HG03432 (cell line): Measurements from ENCODE around the gene DOCK2.
"Not testable (repeated sequence)": the region's sequence is repeated elsewhere in the genome, so short reads cannot be mapped to it uniquely, and the experiment has no call there.

Experiments used
- ATAC-seq: cut with Tn5 transposase; IDR thresholded peaks from one replicate; pipeline ENCODE4 v1.9.1; 2021; ENCODE audit warnings: mild to moderate bottlenecking, moderate library complexity; ENCODE audit not compliant: unreplicated experiment

DOCK2 gene

DNA sequence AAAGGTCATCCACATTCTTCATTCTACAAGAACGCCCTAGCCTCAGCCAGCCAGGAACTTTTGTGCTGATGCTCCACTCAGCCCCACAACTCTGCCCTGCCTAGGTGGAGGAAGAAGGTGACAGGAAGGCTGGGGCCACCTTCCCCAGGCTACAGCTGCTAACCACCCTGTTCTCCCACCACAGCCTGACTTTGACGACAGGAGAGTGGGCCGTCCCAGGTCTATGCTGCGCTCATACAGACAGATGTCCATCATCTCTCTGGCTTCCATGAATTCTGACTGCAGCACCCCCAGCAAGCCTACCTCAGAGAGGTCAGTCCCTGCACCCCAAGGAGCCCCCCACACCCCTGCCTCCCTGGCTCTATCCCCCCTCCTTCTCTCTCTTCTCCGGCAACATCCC, 440.5 kb downstream of the DOCK2 start:
- ATAC-seq = no peak

DNA sequence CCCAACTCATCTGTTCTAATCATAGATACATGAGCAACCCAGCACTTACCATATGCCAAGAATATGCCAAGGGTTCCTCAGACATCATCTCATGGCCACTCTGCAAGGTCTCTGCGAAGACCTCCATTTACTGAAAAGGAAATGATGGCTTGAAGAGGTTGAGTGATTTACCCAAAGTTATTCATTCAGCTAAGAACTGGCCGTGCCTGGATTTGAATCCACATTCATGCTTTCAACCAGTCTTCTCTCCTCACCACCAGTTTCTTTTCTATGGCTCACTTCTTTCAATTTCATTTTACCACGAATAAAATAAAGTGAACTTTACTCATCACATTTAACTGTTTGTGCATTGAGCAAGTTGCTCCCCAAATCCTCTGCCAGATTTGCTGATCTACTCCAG, 441.4 kb downstream of the DOCK2 start:
- ATAC-seq = no peak

- no peak for ATAC-seq
Measured at GRCh38 chr5:170078931-170079330, 441.9 kb downstream of the DOCK2 start.

DNA sequence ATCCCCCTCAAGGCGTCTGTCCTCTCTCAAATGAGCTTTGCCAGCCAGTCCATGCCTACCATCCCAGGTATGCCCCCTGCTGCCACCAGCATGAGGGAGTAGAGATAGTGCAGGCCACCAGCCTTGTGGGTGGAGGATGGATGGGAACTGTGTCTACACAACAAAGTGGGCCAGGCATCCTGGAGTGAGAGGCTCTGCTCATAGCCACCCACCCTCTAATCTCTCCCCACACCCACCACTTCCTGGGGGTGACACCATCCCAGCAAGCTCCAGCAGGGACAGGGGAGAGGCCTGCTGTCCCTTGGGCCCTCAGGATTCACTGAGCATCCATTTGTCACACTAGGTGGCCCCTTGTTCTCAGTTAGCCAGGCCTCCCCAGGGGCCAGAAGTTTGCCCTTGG, 443.1 kb downstream of the DOCK2 start:
- no peak for ATAC-seq

DNA sequence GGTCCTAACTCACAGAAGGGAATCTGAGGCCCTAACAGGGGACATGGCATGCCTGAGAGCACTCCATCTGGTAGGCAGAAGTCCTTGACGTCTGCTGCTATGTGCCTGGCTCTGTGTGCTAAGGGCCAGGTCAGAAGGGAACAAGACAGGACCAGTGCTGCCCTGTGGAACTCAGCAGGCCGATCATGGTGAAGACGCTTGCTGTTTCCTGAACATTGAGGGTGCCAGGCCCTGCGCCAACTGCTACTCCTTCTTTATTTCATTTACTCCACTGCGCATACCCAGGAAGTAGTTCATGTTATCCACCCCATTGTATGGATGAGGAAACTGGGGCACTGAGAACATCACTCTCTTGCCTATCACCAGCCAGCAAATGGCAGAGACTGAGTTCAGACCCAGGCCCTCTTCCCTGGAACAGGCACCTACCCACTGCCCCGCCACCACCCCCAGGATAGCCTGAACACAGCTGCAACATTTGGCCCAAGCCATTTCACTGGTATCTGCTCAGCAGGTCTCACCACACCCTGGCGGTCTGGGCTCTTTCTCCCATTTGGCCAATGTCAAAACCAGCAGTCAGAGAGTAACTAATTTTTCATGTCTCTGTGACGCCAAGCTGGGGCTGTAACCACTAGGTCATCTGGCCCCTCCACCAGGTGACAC, 443.8 kb downstream of the DOCK2 start:
- ATAC-seq = no peak

GRCh38 chr5:170081616-170082015, 444.5 kb downstream of the DOCK2 start:
- no peak for ATAC-seq

DNA sequence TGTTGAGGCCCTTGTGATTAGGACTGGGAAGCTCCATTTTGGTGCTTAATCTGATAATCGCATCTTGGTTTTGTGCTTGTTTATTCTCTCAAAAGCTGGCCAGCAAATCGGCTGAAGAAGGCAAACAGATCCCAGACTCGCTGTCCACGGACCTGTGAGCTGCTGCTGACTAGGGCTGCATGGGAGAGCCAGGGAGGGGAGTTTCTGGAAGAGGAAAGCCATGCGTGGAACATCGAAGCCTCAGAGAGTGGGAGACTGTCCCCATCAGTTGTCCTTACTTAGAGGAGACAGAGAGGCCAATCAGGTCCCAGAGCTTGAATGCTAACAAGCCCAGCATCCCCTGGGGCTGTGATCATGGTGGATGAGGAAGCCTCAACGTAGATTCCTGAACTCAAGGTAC, 445.6 kb downstream of the DOCK2 start:
- ATAC-seq = no peak

- ATAC-seq = no peak
Measured at GRCh38 chr5:170087168-170087817, 450.2 kb downstream of the DOCK2 start.

DNA sequence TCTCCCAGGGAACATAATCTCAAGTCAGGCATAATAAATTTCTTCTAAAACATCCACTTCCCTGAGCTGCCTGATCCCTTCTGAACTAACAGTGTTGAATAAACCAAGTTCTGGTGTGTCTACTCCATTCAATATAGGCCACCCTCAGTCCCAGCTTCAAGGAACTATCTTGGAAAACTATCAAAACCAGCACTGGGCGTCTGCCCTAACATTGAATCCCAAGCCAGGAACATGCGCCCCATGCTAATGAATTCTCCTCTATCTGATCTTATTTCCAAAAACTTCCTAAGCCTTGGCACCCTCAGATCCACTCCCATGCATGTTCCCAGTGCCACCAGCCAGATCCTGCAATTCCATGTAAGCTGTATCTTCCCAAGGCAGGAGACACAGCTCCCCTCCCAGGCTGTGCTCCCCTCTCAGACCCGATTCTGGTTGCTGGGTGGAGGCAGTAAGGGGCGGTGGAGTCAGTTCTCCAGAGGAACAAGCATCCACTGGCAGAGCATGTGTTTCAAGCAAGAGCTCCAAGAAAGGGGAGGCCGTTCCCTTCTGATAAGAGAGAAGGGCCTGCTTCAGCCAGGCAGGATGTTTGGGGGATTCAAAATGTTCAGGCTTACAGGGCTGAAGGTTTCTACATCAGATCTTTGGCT, 455.5 kb downstream of the DOCK2 start:
- ATAC-seq = no peak

- ATAC-seq = not testable (repeated sequence)
Measured at GRCh38 chr5:170094329-170094728, 457.3 kb downstream of the DOCK2 start.

DNA sequence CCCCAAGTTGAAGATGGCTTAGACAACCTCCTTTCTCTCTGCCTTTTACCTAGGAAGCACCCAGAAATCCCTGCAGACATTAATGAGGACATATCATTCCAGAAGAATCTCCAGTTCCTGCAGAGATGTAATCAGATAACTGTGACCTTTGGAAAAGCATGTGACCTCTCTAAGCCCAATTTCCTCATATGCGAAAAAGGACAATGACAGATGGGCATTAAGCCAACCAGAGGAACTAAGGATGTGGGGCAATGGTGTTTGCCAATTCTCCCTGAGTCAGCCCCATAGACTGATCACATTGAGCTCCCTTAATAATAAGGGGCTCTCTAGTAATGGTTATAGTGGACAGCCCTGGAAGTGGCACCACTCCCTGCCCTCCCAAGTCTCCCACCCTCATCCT, 458.6 kb downstream of the DOCK2 start:
- no peak for ATAC-seq

GRCh38 chr5:170097934-170098333, 460.9 kb downstream of the DOCK2 start:
- no peak for ATAC-seq

DNA sequence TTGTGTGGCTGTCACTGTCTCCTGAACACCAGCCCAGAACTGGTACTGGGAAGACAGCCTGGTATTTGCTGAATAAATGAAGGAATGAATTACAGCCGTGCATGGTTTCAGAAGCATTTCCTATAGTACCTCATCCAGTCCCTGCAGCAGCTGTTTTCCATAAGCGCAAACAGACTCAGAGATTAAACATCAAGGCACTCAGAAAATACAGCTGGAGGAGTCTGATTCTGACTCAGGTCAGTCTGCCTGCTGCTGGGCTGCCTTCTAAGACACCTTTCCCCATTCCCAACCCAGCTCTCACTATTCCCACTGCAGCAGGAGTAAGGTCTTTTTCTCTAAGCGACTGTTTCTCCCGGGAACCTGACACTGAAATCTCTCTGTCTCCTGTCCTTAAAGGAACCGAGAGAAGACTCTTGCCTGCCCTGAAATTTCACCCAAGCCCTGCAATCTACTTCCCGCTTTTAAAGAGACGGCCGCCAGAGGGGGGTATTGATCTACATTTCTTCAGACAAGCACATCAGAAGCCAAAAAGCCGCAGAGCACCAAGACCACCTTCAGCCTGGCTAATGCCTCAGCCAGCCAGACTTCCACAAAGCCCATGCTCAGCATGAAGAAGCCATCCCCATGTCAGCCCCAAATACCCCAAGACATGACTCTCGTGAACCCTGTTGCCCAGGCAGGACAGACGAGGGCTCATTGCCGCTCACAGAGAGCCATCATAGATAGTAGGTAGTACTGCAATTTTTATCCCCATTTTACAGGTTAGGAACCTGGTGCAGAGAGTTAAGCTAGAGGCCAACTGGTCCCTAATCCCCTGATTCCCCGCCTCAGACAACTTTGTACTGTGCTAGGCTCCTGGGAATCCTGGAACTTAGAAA, 463.2 kb downstream of the DOCK2 start:
- peak; percentile 72 for ATAC-seq

DNA sequence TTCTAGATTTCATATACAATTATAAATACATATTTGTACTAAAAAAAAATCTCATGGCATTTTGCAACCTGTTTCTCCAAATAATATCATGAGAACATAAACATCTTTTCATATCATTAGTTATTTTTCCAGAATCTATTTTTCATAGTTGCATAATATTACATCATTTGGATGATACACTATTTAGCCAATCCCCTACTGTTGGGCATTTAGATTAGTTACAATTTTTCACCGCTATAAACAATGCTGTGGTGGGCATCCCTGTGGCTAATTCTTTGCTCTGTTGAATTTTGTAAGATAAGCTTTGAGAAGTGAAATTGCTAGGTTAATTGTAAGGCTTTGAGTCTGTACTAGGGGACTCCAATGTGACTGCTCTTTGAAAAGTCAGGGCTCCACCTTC, 466.4 kb downstream of the DOCK2 start:
- no peak for ATAC-seq

GRCh38 chr5:170104299-170104698, 467.2 kb downstream of the DOCK2 start:
- no peak for ATAC-seq

GRCh38 chr5:170104710-170105109, 467.6 kb downstream of the DOCK2 start:
- ATAC-seq = no peak

- no peak for ATAC-seq
Measured at GRCh38 chr5:170105642-170106611, 468.9 kb downstream of the DOCK2 start, which contains the start of gene FOXI1. Gene FOXI1, plus strand, starts transcription at chr5:170105897. Its CDS starts 61 bp downstream, at chr5:170105958.

- ATAC-seq = no peak
Measured at GRCh38 chr5:170107674-170108073, 470.6 kb downstream of the DOCK2 start.

- ATAC-seq = no peak
Measured at GRCh38 chr5:170108266-170108785, 471.3 kb downstream of the DOCK2 start.
